Gastrocnemius medialis (tissue), 4 donors: Measurements from ENCODE around the gene CYSLTR2.

Experiments used
- POLR2A ChIP-seq, 2 donors: fragments of 450-650 bp; IDR thresholded peaks; one replicate each; pipeline ENCODE4 v1.6.1; 2017; ENCODE audit warnings: antibody characterized with exemption in 2 of 2, mild to moderate bottlenecking in 2 of 2, moderate library complexity in 2 of 2
- TF ChIP-seq, protein P1 (sequence below), 5 experiments: fragments of 450-650 bp in 3 of 5; fragments of 200-600 bp in 2 of 5; sonication (generic) in 2 of 5; IDR thresholded peaks in 4 of 5; conservative IDR thresholded peaks in 1 of 5; 1 replicate in 4 of 5; 2 replicates in 1 of 5; pipeline ENCODE4 v1.5.1; 2016 to 2019; ENCODE audit warnings: antibody characterized with exemption in 5 of 5, mild to moderate bottlenecking in 3 of 5, moderate library complexity in 3 of 5

DNA sequence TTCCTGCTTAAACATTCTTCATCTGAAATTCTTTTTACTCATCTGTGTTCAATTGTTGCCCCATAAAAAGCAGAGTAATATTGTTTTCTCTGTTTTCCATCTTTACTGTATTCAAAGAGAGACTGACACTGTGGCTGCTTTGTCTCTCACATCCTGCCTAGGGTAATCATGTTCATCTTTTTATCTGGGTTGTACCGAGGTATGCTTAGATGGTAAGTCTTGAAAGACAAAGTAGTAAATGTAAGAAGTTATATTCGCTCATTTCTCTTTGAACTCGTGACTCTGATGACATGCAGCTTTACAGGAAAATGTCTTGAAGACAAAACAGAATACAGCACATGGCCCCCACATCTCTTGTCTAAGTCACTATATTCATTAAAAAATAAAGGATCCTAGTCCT, 20.0 kb upstream of the CYSLTR2 start:
- TF ChIP-seq, protein P1, sequence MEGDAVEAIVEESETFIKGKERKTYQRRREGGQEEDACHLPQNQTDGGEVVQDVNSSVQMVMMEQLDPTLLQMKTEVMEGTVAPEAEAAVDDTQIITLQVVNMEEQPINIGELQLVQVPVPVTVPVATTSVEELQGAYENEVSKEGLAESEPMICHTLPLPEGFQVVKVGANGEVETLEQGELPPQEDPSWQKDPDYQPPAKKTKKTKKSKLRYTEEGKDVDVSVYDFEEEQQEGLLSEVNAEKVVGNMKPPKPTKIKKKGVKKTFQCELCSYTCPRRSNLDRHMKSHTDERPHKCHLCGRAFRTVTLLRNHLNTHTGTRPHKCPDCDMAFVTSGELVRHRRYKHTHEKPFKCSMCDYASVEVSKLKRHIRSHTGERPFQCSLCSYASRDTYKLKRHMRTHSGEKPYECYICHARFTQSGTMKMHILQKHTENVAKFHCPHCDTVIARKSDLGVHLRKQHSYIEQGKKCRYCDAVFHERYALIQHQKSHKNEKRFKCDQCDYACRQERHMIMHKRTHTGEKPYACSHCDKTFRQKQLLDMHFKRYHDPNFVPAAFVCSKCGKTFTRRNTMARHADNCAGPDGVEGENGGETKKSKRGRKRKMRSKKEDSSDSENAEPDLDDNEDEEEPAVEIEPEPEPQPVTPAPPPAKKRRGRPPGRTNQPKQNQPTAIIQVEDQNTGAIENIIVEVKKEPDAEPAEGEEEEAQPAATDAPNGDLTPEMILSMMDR (IDR thresholded peaks at IDR 0.05 in 4 of 5, conservative IDR thresholded peaks at IDR 0.05 in 1 of 5): no peak
- no peak for TF ChIP-seq POLR2A (IDR thresholded peaks at IDR 0.05)
